Erythroblast (primary cell): ENCODE measurements around the gene UCHL5.

ENCODE experiments used
- GATA1 ChIP-seq: IDR thresholded peaks from 2 replicates; pipeline ENCODE4 v1.6.1; 2011; ENCODE audit warnings: low read depth, mild to moderate bottlenecking, control low read depth, low read length, moderate library complexity
- POLR2A ChIP-seq: IDR thresholded peaks from 2 replicates; pipeline ENCODE4 v1.6.1; 2011; ENCODE audit warnings: mild to moderate bottlenecking, low read length

GRCh38 chr1:192983349-192983980 is 75.7 kb downstream of the UCHL5 start:
- no peak for TF ChIP-seq POLR2A
- no peak for TF ChIP-seq GATA1
